Measurements from ENCODE around the gene RPS28.
A peak's percentile ranks its signal among the peaks of the same experiment; 100 is the strongest.
"Not testable (repeated sequence)": the region's sequence is repeated elsewhere in the genome, so short reads cannot be mapped to it uniquely, and the experiment has no call there.

RPS28 gene

GRCh38 chr19:8321067-8321985, at the start of gene RPS28, which contains the start of gene NDUFA7:
Gene RPS28, plus strand, starts transcription at chr19:8321496. Its CDS starts 35 bp downstream, at chr19:8321531.
Gene NDUFA7, minus strand, starts transcription at chr19:8321375. Its CDS starts 17 bp downstream, at chr19:8321358.
- peak; percentile 97 for DNase-seq

GRCh38 chr19:8276508-8276907, 44.8 kb upstream of the RPS28 start:
- DNase-seq = not testable (repeated sequence)

- DNase-seq = not testable (repeated sequence)
Observed at GRCh38 chr19:8291337-8291736, 30.0 kb upstream of the RPS28 start.

GRCh38 chr19:8302357-8302691, 19.0 kb upstream of the RPS28 start:
- DNase-seq = peak; percentile 2

DNA sequence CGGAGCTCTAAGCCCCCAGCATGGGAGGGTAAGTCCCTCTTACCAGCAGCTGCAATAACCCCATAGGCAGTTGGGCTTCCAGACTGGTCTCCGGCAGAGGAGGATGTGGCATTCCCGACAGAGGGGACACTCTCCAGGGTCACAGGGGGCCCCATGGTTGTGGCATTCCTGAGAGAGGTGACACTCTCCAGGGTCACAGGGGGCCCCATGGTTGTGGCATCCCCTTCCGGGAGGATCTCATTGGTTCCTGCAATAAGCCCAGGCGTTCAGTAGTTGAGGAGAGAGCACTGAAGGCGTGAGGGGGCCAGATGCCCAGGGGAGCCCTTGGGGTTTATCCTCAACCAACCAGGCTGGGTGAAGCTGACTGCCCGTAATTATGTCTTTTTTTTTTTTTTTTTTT, 18.6 kb upstream of the RPS28 start:
- DNase-seq = peak; percentile 1

- DNase-seq = peak; percentile 56
Observed at GRCh38 chr19:8304841-8305621, 16.3 kb upstream of the RPS28 start.

GRCh38 chr19:8305798-8306197, 15.5 kb upstream of the RPS28 start:
- DNase-seq = peak; percentile 1

- DNase-seq = peak; percentile 7
Observed at GRCh38 chr19:8306235-8307054, 14.9 kb upstream of the RPS28 start.

GRCh38 chr19:8307400-8307964, 13.8 kb upstream of the RPS28 start:
- no peak for DNase-seq

DNA sequence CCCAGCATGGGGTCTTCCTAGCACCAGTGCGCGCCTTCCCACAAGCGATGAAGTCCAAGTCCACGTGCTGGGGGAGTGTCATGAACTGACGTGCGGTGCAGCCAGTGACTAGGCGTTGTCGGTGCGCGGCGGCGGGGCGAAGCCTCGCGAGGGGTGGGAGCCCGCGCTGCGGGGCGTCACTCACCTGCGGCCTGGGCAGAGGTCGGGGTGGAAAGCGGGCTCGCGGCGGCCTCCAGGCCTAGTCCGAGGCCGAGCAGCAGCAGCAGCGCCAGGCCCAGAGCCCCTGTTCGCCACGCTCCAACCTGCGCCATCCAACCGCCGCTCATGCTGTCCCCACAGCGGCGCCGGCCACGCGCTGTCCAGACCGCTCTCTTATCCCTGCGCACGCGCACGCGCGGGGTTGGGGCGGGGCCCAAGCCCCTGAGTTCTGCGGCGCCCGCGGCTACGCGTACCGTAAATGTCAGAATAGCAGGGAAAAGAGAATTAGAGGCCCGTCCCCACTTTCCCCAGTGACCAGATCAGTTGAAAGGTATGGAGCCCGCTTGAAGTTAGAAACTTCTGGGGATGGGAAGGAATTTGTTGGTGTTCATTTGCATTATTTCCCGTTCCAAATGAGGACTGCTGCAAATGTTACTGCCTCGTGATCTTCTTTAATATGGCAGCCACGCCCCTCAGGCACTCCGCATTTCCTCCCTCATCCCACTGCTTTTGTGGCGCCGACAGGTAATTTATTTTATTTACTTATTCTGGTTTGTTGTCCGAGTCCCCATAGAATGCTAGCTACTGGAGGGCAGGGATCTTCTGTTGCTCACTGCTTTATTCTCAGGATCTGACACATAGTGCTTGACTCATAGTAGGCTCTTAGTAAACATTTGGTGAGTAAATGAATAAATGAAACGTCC, 13.1 kb upstream of the RPS28 start, which contains the start of gene CD320:
CD320 (minus strand) TSS at position 394 of the 902 bp plus-strand sequence; CDS start at position 326, 68 bp downstream.
- DNase-seq = peak; percentile 92

- DNase-seq = no peak
Observed at GRCh38 chr19:8308891-8309291, 12.4 kb upstream of the RPS28 start.

- DNase-seq = no peak
Observed at GRCh38 chr19:8310342-8311055, 10.8 kb upstream of the RPS28 start.

- no peak for DNase-seq
Observed at GRCh38 chr19:8311461-8312260, 9.6 kb upstream of the RPS28 start.

GRCh38 chr19:8314981-8315640, 6.2 kb upstream of the RPS28 start:
- DNase-seq = not testable (repeated sequence)

DNA sequence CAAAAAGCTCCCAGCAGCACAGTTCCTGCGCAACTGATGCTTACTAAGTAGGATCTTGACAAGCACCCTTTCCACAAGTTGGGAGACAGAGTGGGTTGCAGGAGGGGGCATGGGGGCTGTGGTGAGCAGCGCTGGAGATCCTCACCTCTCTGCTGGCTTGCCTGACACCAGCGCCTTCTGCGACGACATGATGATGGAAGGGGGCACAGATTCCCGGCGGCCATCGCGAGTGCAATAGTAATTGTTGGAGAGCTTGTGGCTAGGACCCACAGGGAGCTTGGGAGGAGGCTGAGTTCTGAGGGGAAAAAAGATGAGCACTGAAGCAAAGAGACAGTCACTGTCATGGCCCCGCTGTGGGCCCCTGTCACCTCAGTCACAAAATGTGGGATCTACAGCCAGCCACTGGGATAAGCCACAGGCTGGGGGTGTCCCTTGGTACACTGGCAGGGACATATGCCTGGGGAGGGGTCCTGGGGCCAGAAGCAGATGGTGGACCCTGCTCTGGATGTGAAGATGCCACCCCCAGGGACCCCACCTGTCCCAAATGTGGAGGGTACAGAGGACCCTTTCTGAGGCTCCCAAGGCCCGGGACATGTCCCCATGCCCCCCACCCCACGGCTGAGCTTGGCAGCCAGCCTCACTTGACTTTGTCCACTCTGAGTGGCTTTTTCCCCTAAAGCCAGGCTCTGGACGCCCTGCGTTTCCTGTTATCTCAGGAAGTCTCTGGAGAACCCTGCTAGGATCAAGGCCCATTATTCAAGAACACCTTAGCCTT, 4.8 kb upstream of the RPS28 start:
- DNase-seq = no peak

DNA sequence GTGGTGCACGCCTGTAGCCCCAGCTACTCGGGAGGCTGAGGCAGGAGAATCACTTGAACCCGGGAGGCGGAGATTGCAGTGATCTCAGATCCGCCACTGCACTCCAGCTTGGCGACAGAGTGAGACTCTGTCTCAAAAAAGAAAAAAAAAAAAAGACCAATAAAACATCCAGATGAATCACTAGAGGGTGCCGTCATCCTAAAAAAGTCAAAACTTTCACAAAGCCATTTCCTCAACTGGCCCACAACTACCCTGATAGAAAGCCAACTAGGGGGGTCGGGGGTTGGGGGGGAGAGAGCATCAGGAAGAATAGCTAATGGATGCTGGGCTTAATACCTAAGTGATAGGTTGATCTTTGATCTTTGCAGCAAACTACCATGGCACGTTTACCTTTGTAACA, 2.5 kb upstream of the RPS28 start:
- not testable (repeated sequence) for DNase-seq

- DNase-seq = no peak
Observed at GRCh38 chr19:8319807-8320520, 1.3 kb upstream of the RPS28 start.
